Stimulated activated naive CD4-positive, alpha-beta T cell treated with Interleukin-2 at 50 U/mL for 16 hours (primary cell): ENCODE results near the gene UBA3.
A peak's percentile ranks its signal among the peaks of the same experiment; 100 is the strongest.

Experiments used
- DNase-seq: peaks from one replicate; lab custom pipeline; 2025; lab: John Stamatoyannopoulos, UW

Gene UBA3

GRCh38 chr3:69080233-69080920, at the start of gene UBA3:
UBA3 (minus strand) TSS chr3:69080365; CDS start chr3:69080353, 12 bp downstream.
- DNase-seq: peak; percentile 95

GRCh38 chr3:69129531-69129930, 49.4 kb upstream of the UBA3 start:
- no peak for DNase-seq

- DNase-seq: no peak
These were observed 48.3 kb upstream of the UBA3 start for GRCh38 chr3:69128509-69128908.

GRCh38 chr3:69126999-69127398, 46.8 kb upstream of the UBA3 start:
- no peak for DNase-seq

DNA sequence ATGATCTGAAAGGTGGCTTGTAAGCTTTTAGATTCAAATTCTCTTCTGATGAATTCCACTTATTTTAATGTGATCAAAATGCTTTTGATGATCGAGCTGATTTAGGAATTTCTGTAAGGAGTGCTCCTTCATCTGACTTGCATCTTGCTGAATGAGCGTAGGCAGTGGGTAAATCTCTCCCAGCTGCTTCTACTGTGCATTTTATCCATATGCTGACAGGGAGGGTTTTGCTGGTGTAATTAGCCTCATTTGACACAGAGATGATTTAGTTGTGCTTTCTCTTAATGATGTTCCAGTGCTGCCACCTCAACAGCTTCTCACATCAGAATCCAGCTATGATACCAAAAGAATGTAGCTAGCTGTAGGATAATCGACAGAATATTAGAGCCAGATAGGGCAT, 46.1 kb upstream of the UBA3 start:
- no peak for DNase-seq

GRCh38 chr3:69122403-69122802, 42.2 kb upstream of the UBA3 start, which contains the start of gene LMOD3:
LMOD3 (minus strand) TSS chr3:69122595; CDS start chr3:69122386, 209 bp downstream.
- no peak for DNase-seq

DNA sequence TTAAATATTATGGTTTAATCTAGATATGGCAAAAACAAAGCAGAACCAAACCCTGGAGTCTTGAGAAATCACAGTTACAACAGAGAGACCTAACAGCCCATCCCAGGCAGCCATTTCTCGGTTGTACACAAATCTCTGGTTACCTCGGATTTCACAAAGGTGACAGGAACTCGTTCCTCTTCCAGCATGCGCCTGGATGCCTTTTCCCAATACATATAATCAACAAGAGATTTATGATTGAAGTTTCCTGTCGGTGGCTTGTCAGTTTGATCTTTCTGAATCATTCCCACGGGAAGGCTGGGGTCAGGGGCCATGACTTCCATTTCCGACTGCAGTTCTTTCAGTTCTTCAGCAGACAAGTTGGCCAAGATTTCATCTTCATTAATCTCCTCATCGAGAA, 41.8 kb upstream of the UBA3 start:
- DNase-seq: no peak

DNA sequence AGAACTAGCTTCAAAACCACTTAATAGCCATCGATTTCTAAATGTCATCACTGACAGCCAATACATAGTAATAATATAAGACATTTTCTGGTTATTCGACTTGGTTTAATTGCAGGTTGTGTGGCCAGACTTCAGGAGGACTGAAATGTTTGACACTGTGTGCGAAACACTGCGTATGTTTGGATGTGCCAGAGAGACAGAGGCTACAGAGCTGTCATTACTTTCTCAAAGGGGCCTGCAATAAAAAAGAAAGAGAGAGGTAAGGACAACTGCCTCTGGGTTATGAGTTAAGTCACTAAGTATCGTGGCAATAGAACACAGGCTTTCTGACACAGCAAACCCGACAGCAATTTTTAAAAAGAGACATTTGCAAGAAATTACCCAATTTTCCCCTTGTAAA, 41.3 kb upstream of the UBA3 start:
- no peak for DNase-seq

DNA sequence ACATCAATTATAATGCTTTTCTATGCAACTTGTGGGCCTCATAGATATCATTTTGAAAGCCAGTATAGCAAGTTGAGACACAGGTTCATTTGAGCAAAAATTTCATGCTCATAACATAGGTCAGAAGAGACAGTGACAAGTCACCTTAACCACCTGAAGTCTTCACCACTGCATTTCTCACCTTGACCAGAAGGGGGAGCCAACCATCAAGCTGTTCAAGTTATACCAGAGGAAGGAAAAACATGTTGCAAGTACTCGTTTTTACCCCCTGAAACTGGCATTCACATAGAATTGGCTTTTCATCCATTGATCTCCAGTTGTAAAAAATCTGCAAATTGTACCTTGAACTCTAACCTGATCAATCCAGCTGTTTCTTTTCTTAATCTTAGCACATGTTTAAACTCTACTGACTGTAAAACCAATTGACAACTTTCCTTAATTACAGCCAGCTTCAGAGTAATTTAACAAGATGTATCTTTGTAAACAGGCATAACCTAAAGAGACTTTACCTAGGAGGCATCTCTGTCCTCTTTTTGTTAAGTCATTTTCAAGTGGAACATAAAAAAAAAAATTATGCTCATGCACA, 40.8 kb upstream of the UBA3 start:
- peak; percentile 67 for DNase-seq

DNA sequence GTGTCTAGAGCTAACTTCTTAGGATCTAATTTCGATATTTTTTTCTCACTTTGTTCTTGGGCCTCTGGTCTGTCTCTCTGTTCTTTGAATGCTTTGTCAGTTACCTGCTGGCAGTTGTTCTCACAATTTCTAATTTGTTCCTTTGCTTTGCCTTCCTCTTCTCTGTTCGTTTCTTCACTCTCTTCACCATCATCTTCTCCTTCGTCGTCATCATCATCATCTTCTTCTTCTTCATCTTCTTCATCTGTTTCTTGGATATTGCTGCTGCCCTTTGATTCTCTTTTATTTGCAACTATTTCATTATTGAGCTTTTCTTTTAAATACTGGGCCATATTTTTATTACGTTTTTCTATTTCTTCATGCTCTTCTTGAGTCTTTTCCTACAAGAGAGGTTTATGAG, 39.5 kb upstream of the UBA3 start:
- no peak for DNase-seq

DNA sequence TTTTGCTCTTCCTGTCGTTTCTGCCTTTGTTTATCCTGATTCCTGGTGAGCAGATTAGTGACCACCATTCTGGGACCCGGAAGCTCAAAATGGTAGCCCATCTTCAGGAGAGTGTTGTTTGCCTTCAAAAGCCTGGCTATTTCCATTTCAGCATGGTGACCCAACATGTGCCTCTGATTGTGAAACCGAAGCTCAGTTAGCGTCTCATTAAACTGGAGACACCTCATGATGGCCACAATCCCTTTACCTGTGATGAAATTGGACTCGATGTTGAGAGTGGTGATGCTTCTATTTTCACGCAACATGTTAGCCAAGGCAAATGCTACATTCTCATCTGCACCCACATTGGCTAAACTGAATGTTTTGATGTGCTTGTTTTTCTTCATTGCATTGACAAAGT, 39.0 kb upstream of the UBA3 start:
- no peak for DNase-seq

- no peak for DNase-seq
These were observed 38.4 kb upstream of the UBA3 start for GRCh38 chr3:69118555-69118954.

GRCh38 chr3:69116897-69117296, 36.7 kb upstream of the UBA3 start:
- DNase-seq: no peak

DNA sequence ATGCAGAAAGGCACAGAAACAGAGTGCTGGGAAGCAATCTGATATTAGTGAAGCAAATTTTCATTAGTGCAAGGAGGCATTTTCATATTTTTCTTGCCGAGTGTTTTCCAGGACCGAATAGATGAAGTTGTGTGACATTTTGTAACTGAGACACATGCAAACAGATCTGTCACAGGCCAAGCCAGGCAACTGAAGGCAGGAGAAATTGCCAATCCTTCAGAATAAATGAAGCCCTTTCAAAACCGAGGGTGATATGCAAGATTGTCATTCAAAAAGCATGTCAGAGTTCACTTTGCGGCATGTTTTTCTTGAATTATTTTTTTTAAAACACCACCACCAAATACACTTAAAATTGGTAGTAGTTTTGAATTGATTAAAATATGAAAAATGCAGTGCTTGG, 36.0 kb upstream of the UBA3 start:
- no peak for DNase-seq

DNA sequence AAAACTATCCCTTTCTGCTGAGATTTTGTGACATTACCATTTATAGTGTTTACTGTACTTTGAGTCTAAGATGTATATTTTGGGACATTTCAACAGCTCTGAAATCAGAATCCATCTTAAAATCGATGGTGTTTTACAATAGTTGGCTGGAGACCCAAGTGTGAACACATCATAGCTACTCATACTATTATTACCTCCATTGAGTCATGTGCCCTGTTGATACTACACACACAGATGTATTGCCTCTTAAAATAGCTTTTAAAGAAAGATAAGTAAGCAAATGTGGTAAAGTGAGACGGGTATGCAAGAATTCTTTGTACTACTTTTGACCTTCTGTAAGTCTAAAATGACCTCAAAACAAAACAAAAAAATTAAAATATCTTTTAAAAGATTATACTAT, 35.6 kb upstream of the UBA3 start:
- DNase-seq: no peak

DNA sequence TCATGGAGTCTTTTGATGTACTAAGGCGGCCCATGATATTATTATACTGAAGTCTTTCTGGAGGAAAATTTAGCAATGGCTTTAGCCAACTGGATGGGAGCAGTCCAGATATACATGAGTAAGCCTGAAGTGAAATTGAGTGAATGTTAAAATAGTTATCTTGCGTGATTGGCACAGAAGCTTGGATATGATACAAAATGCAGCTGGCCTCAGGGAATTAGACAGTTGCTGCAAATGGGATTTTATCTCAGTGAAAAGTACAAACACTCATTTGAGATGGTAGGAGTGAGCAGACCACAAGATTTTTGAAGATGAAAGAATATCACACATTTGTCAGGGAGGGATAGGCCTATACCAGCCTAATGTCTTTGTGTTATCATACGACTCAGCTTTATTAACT, 33.4 kb upstream of the UBA3 start:
- DNase-seq: no peak

- no peak for DNase-seq
These were observed 30.9 kb upstream of the UBA3 start for GRCh38 chr3:69110941-69111546.

- no peak for DNase-seq
These were observed 28.6 kb upstream of the UBA3 start for GRCh38 chr3:69108811-69109210.

DNA sequence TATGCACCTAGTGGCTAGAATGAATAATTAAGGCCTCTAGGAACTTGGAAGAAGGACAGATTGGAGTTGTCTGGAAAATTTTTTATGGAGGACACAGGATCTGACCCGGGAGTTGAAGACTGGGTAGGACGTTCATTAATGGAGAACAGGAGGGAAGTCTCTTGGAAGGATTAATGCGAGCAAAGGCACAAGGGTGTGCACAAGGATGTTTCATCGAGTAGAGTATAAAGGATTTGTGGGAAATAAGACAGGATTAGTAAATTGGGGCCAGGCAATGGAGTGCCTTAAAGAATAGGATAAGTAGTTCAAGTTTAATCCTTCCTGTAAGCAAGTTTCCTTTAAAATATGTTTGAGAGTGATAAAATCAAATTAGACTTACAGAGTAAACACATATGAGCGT, 27.7 kb upstream of the UBA3 start:
- no peak for DNase-seq

DNA sequence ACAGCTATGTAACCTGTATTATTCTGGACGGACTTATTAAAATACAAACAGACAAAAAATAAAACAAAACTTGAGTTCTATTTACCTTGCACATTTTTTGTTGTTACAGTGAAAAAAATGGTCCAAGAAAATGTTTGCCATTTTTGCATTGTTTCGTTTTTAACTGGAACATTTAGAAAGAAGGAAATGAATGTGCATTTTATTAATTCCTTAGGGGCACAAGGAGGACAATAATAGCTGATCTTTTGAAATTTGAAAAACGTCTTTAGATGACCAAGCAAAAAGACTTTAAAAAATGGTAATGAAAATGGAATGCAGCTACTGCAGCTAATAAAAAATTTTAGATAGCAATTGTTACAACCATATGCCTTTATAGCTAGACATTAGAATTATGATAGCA, 25.2 kb upstream of the UBA3 start:
- no peak for DNase-seq

DNA sequence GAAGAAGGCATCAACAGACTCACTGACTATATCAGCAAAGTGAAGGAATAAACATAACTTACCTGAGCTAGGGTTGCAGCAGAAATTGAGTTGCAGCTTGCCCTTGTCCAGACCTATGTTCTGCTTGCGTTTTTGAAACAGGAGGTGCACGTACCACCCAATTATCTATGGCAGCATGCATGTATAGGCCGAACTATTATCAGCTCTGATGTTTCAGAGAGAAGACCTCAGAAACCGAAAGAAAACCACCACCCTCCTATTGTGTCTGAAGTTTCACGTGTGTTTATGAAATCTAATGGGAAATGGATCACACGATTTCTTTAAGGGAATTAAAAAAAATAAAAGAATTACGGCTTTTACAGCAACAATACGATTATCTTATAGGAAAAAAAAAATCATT, 24.4 kb upstream of the UBA3 start:
- no peak for DNase-seq

GRCh38 chr3:69103123-69103522, 23.0 kb upstream of the UBA3 start:
- no peak for DNase-seq

DNA sequence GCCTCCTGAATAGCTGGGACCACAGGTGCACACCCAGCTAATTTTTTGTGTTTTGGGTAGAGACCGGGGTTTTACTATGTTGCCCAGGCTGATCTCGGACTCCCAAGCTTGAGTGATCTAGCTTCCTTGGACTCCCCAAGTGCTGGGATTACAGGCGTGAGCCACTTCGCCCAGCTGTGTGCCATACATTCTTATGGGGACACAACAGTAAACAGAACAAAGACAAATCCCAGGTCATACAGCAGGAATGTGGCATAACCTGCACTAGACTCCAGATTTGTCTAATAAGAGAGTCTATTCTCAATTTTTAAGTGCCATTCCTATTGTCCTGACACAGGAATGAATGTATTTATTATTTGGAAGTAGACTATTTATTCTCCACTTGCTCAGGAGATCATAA, 22.2 kb upstream of the UBA3 start:
- no peak for DNase-seq

GRCh38 chr3:69099576-69099975, 19.4 kb upstream of the UBA3 start:
- no peak for DNase-seq
